DOHH2 (cell line): ENCODE measurements around the gene GPHN.

Experiments
- EZH2phosphoT487 ChIP-seq: fragments of 200-600 bp; sonication (generic); IDR thresholded peaks from 2 replicates; pipeline ENCODE4 v1.6.1; 2017; ENCODE audit warnings: borderline replicate concordance, mild to moderate bottlenecking, antibody characterized with exemption, low read length, moderate library complexity, mixed read lengths
- TF ChIP-seq, protein P1 (sequence below): fragments of 200-600 bp; sonication (generic); IDR thresholded peaks from one replicate; pipeline ENCODE4 v1.5.1; 2014; ENCODE audit warnings: antibody characterized with exemption, mild to moderate bottlenecking, low read depth, low read length; ENCODE audit not compliant: poor library complexity, severe bottlenecking

DNA sequence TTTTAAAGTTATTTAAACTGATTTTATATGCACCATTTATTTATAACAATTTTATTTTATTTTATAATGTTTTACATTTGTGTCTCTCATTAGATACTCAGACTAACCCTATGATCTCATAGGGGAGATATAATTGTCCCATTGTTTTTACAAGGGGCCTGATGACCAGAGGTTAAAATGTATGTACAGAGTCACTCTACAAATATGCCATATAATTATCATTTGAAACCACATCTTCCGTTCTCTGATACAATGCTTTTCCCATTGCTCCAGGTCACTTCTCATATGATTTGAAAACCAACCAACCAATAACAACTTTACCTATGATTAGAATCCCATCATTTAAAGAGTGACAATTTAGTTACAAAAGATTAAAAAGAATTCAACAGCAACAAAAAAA is 137.8 kb downstream of the GPHN start:
- TF ChIP-seq EZH2phosphoT487 = no peak
- TF ChIP-seq, protein P1, sequence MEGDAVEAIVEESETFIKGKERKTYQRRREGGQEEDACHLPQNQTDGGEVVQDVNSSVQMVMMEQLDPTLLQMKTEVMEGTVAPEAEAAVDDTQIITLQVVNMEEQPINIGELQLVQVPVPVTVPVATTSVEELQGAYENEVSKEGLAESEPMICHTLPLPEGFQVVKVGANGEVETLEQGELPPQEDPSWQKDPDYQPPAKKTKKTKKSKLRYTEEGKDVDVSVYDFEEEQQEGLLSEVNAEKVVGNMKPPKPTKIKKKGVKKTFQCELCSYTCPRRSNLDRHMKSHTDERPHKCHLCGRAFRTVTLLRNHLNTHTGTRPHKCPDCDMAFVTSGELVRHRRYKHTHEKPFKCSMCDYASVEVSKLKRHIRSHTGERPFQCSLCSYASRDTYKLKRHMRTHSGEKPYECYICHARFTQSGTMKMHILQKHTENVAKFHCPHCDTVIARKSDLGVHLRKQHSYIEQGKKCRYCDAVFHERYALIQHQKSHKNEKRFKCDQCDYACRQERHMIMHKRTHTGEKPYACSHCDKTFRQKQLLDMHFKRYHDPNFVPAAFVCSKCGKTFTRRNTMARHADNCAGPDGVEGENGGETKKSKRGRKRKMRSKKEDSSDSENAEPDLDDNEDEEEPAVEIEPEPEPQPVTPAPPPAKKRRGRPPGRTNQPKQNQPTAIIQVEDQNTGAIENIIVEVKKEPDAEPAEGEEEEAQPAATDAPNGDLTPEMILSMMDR = no peak
